Measurements from ENCODE around the gene RILPL1.
"Not testable (repeated sequence)": the region's sequence is repeated elsewhere in the genome, so short reads cannot be mapped to it uniquely, and the experiment has no call there.

The RILPL1 gene

GRCh38 chr12:123516216-123516780 is 17.2 kb downstream of the RILPL1 start:
- Histone ChIP-seq H3K4me1 (ENCODE audit: control insufficient read depth in 2 of 2, insufficient read depth in 2 of 2, low read length in 2 of 2) (no peaks in the 10 kb centered on the region), H3K9ac (ENCODE audit: low read depth in 1 of 2, low read length in 2 of 2) (no peak overlapping the region), H3K9me3 (ENCODE audit: control insufficient read depth in 2 of 2, low read length in 2 of 2) (no peaks in the 10 kb centered on the region), H3K4me3 (ENCODE audit: low read length in 2 of 2) (no peak overlapping the region), H3K27me3 (ENCODE audit: control insufficient read depth in 2 of 2, insufficient read depth in 2 of 2, low read length in 2 of 2) (no peaks in the 10 kb centered on the region), H3K36me3 (ENCODE audit: control insufficient read depth in 2 of 2, insufficient read depth in 2 of 2, low read length in 2 of 2) (peaks cover 3 to 5% of the 10 kb centered on the region in 2 donors), H3K27ac (ENCODE audit: low read depth in 2 of 2, low read length in 2 of 2) (no peak overlapping the region)

DNA sequence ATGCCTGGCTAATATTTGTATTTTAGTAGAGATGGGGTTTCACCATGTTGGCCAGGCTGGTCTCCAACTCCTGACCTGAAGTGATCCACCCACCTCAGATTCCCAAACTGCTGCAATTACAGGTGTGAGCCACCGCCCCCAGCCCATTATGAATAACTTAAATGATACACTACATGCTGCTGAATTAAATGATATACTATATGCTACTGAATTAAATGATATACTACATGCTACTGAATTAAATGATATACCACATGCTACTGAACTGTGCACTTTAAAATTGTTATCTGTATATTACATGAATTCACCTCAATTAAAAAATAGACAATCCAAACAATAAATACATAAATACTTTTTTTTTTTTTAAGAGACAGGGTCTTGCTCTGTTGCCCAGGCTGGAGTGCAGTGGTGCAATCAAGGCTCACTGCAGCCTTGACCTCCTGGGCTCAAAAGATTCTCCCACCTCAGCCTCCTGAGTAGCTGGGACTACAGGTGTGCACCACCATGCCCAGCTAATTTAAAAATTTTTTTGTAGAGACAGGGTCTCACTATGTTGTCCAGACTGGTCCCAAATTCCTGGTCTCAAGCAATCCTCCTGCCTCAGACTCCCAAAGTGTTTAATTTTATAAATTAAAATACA is 18.8 kb downstream of the RILPL1 start:
- H3K27ac ChIP-seq (ENCODE audit: low read depth in 2 of 2, low read length in 2 of 2); H3K4me3 ChIP-seq (ENCODE audit: low read length in 2 of 2); H3K27me3 ChIP-seq (ENCODE audit: control insufficient read depth in 2 of 2, insufficient read depth in 2 of 2, low read length in 2 of 2); H3K4me1 ChIP-seq (ENCODE audit: control insufficient read depth in 2 of 2, insufficient read depth in 2 of 2, low read length in 2 of 2); H3K9ac ChIP-seq (ENCODE audit: low read depth in 1 of 2, low read length in 2 of 2); H3K9me3 ChIP-seq (ENCODE audit: control insufficient read depth in 2 of 2, low read length in 2 of 2); H3K36me3 ChIP-seq (ENCODE audit: control insufficient read depth in 2 of 2, insufficient read depth in 2 of 2, low read length in 2 of 2): not testable (repeated sequence)

DNA sequence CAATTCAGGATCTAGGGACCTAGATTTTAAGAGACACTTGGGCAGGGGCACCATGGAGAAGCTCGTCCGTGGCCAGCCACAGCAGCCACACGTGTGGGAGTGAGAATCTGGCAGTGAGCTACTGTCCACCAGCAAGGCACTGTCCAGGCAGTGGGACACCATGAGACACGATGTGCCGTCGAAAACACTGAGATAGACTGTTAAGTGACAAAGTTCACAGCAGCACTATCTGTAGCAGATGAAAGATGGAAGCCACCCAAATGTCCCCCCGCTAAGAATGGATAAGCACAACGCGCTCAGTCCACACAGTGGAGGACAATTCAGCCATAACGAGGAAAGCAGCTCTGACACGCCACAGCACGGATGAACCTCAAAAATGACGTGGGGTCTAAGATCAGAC is 19.7 kb downstream of the RILPL1 start:
- no peaks in the 10 kb centered on the region for H3K9me3 ChIP-seq (ENCODE audit: control insufficient read depth in 2 of 2, low read length in 2 of 2)

DNA sequence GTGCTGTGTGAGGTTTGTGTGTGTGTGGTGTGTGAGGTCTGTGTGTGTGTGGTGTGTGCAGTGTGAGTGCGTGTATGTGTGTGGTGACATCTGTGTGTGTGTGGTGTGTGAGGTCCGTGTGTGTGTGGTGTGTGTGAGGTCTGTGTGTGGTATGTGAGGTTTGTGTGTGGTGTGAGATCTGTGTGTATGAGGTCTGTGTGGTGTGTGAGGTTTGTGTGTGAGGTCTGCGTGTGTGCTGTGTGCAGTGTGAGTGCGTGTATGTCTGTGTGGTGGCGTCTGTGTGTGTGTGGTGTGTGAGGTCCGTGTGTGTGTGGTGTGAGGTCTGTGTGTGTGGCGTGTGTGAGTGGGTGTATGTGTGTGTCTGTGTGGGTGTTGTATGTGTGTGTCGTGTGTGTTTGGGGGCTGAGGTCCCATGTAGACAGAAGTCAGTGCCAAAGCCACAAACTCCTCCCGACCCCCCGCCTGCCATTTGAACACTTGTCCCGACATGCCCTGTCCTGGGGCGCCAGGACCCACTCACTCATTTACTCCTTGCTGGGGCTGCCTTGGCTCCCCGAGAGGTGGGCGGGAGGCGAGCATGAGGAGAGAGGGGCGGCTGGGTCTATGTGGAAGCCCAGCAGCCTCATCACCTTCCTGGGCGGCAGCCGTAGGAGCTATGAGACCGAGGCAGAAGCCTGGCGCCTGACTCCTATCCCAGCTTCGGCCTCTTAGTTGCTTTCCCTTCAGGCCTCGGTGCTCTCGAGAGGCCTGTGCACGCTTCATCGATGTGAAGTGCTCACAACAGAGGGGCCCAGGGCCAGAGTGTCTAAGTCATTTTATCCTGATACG is 20.5 kb downstream of the RILPL1 start:
- Histone ChIP-seq H3K27me3 (ENCODE audit: control insufficient read depth in 2 of 2, insufficient read depth in 2 of 2, low read length in 2 of 2) (no peaks in the 10 kb centered on the region), H3K36me3 (ENCODE audit: control insufficient read depth in 2 of 2, insufficient read depth in 2 of 2, low read length in 2 of 2) (no peaks in the 10 kb centered on the region), H3K4me3 (ENCODE audit: low read length in 2 of 2) (no peak overlapping the region), H3K27ac (ENCODE audit: low read depth in 2 of 2, low read length in 2 of 2) (no peak overlapping the region), H3K4me1 (ENCODE audit: control insufficient read depth in 2 of 2, insufficient read depth in 2 of 2, low read length in 2 of 2) (no peaks in the 10 kb centered on the region), H3K9ac (ENCODE audit: low read depth in 1 of 2, low read length in 2 of 2) (no peak overlapping the region), H3K9me3 (ENCODE audit: control insufficient read depth in 2 of 2, low read length in 2 of 2) (no peaks in the 10 kb centered on the region)

More for the DNA sequence above, 19.7 kb downstream of the RILPL1 start:
- Histone ChIP-seq H3K4me1 (ENCODE audit: control insufficient read depth in 2 of 2, insufficient read depth in 2 of 2, low read length in 2 of 2) (no peaks in the 10 kb centered on the region), H3K27ac (ENCODE audit: low read depth in 2 of 2, low read length in 2 of 2) (no peak overlapping the region), H3K4me3 (ENCODE audit: low read length in 2 of 2) (no peak overlapping the region), H3K9ac (ENCODE audit: low read depth in 1 of 2, low read length in 2 of 2) (no peak overlapping the region), H3K36me3 (ENCODE audit: control insufficient read depth in 2 of 2, insufficient read depth in 2 of 2, low read length in 2 of 2) (no peaks in the 10 kb centered on the region), H3K27me3 (ENCODE audit: control insufficient read depth in 2 of 2, insufficient read depth in 2 of 2, low read length in 2 of 2) (no peaks in the 10 kb centered on the region)

GRCh38 chr12:123506843-123507236 is 26.7 kb downstream of the RILPL1 start:
- no peak overlapping the region for H3K27ac ChIP-seq (ENCODE audit: low read depth in 2 of 2, low read length in 2 of 2)
- H3K27me3 ChIP-seq (ENCODE audit: control insufficient read depth in 2 of 2, insufficient read depth in 2 of 2, low read length in 2 of 2): no peaks in the 10 kb centered on the region
- no peaks in the 10 kb centered on the region for H3K4me1 ChIP-seq (ENCODE audit: control insufficient read depth in 2 of 2, insufficient read depth in 2 of 2, low read length in 2 of 2)
- no peaks in the 10 kb centered on the region for H3K9me3 ChIP-seq (ENCODE audit: control insufficient read depth in 2 of 2, low read length in 2 of 2)
- no peaks in the 10 kb centered on the region for H3K36me3 ChIP-seq (ENCODE audit: control insufficient read depth in 2 of 2, insufficient read depth in 2 of 2, low read length in 2 of 2)
- H3K4me3 ChIP-seq (ENCODE audit: low read length in 2 of 2): no peak overlapping the region
- no peak overlapping the region for H3K9ac ChIP-seq (ENCODE audit: low read depth in 1 of 2, low read length in 2 of 2)

DNA sequence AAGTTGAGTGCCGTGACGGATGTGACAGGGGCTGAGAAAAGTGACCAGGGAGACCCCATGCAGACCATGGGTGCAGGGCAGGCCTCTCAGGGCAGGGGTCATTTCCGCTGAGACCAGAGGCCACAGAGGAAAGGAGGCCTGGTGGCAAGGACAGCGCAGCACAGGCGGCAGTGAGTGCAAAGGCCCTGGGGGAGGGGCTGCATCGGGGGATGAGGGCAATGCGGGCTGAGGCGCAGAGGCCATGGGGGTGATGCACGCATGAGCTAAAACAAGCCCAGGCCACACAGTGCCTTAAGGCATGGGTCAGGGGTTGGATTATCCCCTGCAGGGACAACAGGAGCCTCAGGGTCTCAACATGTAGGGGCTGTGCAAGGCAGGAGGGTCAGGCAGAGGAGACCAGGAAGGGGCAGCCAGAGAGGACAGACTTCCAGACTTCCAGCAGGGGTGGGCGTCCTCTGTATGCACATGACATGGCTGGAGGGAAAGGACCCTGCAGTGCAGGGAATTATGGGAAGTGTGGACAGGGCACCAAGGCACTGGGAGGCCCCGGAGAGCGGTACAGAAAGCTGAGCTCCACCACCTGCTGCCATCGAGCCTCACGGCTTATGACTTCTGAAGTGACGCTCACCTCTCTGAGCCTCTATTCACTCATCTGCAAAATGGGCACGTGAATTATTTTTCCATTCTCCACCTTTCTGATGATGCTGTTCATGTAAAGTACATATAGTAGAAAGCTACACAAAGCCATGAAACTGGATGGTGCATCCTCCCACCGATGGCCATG is 27.3 kb downstream of the RILPL1 start:
- no peak overlapping the region for H3K27ac ChIP-seq (ENCODE audit: low read depth in 2 of 2, low read length in 2 of 2)
- H3K36me3 ChIP-seq (ENCODE audit: control insufficient read depth in 2 of 2, insufficient read depth in 2 of 2, low read length in 2 of 2): no peaks in the 10 kb centered on the region
- H3K27me3 ChIP-seq (ENCODE audit: control insufficient read depth in 2 of 2, insufficient read depth in 2 of 2, low read length in 2 of 2): no peaks in the 10 kb centered on the region
- H3K9me3 ChIP-seq (ENCODE audit: control insufficient read depth in 2 of 2, low read length in 2 of 2): no peaks in the 10 kb centered on the region
- no peak overlapping the region for H3K9ac ChIP-seq (ENCODE audit: low read depth in 1 of 2, low read length in 2 of 2)
- no peaks in the 10 kb centered on the region for H3K4me1 ChIP-seq (ENCODE audit: control insufficient read depth in 2 of 2, insufficient read depth in 2 of 2, low read length in 2 of 2)
- H3K4me3 ChIP-seq (ENCODE audit: low read length in 2 of 2): no peak overlapping the region

DNA sequence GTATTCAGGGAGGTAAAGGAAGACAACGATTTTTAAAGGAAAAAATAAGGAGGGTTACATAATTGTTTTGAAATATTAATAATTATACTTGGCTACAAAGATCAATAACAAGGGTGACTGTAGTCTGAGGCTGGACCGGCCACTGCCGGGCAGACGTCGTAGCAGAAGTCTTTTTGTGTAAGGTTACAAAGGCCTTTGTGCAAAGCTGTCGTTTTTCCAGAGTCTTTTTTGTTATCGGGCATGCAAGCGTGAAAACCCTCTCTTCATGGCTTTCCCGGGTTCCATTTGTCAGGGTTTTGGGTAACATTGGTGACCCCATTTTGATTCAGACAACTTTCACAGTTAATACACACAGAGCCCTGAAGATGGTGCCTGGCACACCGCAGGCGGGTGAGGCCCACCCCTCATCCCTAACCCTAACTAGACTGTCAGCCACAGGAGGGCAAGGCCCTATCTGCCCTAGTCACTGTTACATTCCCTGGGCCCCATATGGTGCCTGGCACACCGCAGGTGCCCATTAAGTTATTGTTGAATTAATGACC is 31.3 kb downstream of the RILPL1 start:
- Histone ChIP-seq H3K27me3 (ENCODE audit: control insufficient read depth in 2 of 2, insufficient read depth in 2 of 2, low read length in 2 of 2) (no peaks in the 10 kb centered on the region), H3K27ac (ENCODE audit: low read depth in 2 of 2, low read length in 2 of 2) (no peak overlapping the region), H3K4me3 (ENCODE audit: low read length in 2 of 2) (no peak overlapping the region), H3K9me3 (ENCODE audit: control insufficient read depth in 2 of 2, low read length in 2 of 2) (no peaks in the 10 kb centered on the region), H3K9ac (ENCODE audit: low read depth in 1 of 2, low read length in 2 of 2) (no peak overlapping the region), H3K36me3 (ENCODE audit: control insufficient read depth in 2 of 2, insufficient read depth in 2 of 2, low read length in 2 of 2) (peaks cover 0 to 3% of the 10 kb centered on the region in 2 donors), H3K4me1 (ENCODE audit: control insufficient read depth in 2 of 2, insufficient read depth in 2 of 2, low read length in 2 of 2) (no peaks in the 10 kb centered on the region)

DNA sequence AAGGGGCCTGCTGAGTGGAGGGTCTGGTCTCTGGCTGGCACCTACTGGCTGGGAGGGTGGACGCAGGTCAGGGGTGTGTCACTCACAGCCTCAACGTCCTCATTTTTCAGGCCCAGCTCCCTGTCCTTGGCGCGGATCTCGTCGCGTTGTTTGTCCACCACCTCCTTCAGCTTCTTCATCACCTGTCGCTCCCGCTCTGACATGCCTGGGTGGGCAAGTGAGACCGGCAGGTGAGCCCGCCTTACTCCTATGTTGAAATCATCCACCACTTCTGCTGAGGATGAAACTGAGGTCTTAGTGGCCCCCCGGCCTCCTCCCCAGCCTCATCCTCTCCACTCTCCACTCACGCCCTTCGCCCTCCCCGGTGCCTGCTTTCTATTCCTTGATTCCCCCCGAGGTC is 34.2 kb downstream of the RILPL1 start:
- H3K36me3 ChIP-seq (ENCODE audit: control insufficient read depth in 2 of 2, insufficient read depth in 2 of 2, low read length in 2 of 2): peaks cover 0 to 7% of the 10 kb centered on the region in 2 donors
- no peak overlapping the region for H3K9ac ChIP-seq (ENCODE audit: low read depth in 1 of 2, low read length in 2 of 2)
- no peak overlapping the region for H3K4me3 ChIP-seq (ENCODE audit: low read length in 2 of 2)
- H3K4me1 ChIP-seq (ENCODE audit: control insufficient read depth in 2 of 2, insufficient read depth in 2 of 2, low read length in 2 of 2): no peaks in the 10 kb centered on the region
- H3K9me3 ChIP-seq (ENCODE audit: control insufficient read depth in 2 of 2, low read length in 2 of 2): no peaks in the 10 kb centered on the region
- H3K27ac ChIP-seq (ENCODE audit: low read depth in 2 of 2, low read length in 2 of 2): no peak overlapping the region
- H3K27me3 ChIP-seq (ENCODE audit: control insufficient read depth in 2 of 2, insufficient read depth in 2 of 2, low read length in 2 of 2): no peaks in the 10 kb centered on the region

- peaks cover 0 to 7% of the 10 kb centered on the region in 2 donors for H3K36me3 ChIP-seq (ENCODE audit: control insufficient read depth in 2 of 2, insufficient read depth in 2 of 2, low read length in 2 of 2)
- H3K9me3 ChIP-seq (ENCODE audit: control insufficient read depth in 2 of 2, low read length in 2 of 2): no peaks in the 10 kb centered on the region
- no peak overlapping the region for H3K4me3 ChIP-seq (ENCODE audit: low read length in 2 of 2)
- no peak overlapping the region for H3K27ac ChIP-seq (ENCODE audit: low read depth in 2 of 2, low read length in 2 of 2)
- no peaks in the 10 kb centered on the region for H3K4me1 ChIP-seq (ENCODE audit: control insufficient read depth in 2 of 2, insufficient read depth in 2 of 2, low read length in 2 of 2)
- no peaks in the 10 kb centered on the region for H3K27me3 ChIP-seq (ENCODE audit: control insufficient read depth in 2 of 2, insufficient read depth in 2 of 2, low read length in 2 of 2)
- H3K9ac ChIP-seq (ENCODE audit: low read depth in 1 of 2, low read length in 2 of 2): no peak overlapping the region
Measured at GRCh38 chr12:123498126-123498825, 35.2 kb downstream of the RILPL1 start.

Measured in mucosa of rectum (tissue), 2 donors.